NCI-H510A (cell line): Measurements from ENCODE around the gene ADAMTS20.
"Not testable (repeated sequence)": the region's sequence is repeated elsewhere in the genome, so short reads cannot be mapped to it uniquely, and the experiment has no call there.

Source experiments
- DNase-seq: peaks from one replicate; lab custom pipeline; 2025; lab: John Stamatoyannopoulos, UW

The ADAMTS20 gene

GRCh38 chr12:43361031-43361710 lies 190.8 kb downstream of the ADAMTS20 start:
- DNase-seq: no peak

DNA sequence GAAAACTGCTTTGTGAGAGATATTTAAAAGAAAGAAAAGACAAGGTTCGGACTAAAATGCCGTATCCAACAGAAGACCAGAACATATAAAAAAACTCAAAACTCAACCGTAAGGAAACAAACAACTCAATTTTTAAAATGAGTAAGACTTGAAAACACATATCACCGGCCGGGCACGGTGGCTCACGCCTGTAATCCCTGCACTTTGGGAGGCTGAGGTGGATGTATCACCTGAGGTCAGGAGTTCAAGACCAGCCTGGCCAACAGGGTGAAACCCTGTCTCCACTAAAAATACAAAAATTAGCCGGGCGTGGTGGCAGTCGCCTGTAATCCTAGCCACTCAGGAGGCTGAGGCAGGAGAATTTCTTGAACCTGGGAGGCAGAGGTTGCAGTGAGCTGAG lies 192.0 kb downstream of the ADAMTS20 start:
- not testable (repeated sequence) for DNase-seq

DNA sequence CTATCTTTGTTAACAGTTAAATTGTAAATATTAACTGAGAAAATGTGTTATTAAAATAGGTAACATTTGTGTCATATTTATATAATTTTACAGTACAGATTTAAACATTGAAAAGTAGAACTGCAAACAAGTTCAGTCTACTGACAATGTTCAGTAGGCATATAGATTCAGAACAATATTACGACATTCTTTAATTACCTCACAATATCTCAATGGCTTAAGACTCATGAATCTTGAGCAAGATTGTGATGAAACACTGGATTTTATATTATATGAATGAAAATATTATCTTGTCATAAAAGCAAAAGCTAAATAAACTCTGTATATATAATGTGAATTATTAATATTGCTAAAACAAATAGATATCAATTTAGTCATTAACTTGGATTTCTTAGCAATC lies 194.9 kb downstream of the ADAMTS20 start:
- DNase-seq: no peak

- DNase-seq: no peak
Observed at GRCh38 chr12:43352001-43352400, 200.0 kb downstream of the ADAMTS20 start.

- DNase-seq: no peak
Observed at GRCh38 chr12:43349863-43350262, 202.1 kb downstream of the ADAMTS20 start.

DNA sequence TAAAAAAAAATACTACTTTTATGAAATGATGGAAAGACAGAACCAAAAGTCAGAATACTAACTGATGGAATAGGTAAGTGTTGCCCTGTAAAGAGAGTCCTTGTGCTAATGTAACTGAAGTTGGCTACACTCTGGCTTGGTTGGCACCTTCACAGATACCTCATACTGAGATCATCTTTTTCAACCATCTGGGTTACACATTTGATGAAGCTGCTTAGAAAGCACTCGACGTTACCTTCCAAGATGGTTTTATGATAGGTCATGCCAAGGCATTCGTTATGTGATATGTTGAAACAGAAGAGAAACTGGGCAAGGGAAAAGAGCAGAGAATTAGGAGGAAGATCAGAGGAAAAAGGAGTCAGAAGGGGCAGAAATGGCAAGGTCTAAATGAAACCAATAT lies 203.8 kb downstream of the ADAMTS20 start:
- no peak for DNase-seq

GRCh38 chr12:43347026-43347425 lies 205.0 kb downstream of the ADAMTS20 start:
- DNase-seq: no peak

DNA sequence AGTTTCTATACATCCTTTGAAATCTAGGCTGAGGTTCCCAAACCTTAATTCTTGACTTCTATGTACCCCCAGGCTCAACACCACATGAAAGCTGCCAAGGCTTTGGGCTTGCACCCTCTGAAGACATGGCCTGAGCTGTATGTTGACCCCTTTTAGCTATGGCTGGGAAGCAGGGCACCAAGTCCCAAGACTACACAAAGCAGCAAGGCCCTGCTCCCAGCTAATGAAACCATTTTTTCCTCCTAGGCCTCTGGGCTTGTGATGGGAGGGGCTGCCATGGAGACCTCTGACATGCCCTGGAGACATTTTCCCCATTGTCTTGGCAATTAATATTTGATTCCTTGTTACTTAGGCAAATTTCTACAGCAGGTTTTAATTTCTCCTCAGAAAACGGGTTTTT lies 207.0 kb downstream of the ADAMTS20 start:
- no peak for DNase-seq

DNA sequence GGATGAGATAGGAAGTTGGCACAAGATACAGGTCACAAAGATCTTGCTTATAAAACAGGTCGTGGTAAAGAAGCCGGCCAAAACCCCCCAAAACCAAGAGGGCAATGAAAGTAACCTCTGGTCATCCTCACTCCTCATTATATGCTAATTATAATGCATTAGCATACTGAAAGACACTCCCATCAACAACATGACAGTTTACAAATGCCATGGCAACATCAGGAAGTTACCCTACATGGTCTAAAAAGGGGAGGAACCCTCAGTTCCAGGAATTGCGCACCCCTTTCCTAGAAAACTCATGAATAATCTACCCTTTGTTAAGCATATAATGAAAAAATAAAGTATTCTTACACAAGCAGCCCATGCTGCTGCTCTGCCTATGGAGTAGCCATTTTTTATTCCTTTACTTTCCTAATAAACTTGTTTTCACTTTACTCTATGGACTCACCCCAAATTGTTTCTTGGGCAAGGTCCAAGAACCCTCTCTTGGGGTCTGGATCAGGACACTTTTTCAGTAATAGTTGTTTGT lies 210.2 kb downstream of the ADAMTS20 start:
- not testable (repeated sequence) for DNase-seq

GRCh38 chr12:43338848-43339526 lies 213.0 kb downstream of the ADAMTS20 start:
- DNase-seq: no peak

DNA sequence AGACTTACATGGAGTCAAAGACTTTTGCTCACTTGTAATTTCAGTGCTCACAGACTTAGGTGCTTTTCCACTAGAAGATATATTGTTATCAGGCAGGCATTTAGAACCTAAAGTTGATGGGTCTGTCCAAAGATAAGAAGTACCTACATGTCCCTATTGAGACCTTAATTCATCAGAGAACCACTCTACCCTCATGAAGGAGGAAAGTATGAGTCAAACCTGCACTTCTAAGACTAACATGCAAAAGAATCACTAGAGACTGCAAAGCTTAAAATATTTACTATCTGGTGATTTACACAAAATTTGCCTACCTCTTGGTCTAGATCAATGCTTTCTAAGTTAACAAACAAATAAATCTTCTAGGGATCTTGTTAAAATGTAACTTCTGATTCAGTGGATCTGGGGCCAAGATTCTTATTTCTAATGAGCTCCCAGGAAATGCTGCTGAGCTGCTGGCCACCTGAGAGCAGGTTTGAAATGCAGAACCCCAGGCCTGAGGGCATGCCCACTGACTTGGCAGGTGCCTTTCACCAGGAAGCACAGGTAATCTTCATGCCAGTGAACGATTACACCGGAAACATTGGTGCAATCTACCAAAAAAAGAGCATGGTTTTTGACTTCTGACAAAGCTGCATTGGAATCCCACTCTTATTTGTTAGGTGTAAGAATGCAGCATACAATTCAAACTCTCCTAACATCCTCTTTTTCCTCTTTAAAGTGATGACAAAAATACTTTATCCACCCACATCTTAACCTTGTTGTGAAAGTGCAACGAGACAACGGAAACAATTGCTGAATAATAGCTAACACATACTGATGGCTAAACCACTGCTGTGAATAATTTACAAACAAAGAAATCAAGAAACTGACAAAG lies 214.2 kb downstream of the ADAMTS20 start:
- no peak for DNase-seq

DNA sequence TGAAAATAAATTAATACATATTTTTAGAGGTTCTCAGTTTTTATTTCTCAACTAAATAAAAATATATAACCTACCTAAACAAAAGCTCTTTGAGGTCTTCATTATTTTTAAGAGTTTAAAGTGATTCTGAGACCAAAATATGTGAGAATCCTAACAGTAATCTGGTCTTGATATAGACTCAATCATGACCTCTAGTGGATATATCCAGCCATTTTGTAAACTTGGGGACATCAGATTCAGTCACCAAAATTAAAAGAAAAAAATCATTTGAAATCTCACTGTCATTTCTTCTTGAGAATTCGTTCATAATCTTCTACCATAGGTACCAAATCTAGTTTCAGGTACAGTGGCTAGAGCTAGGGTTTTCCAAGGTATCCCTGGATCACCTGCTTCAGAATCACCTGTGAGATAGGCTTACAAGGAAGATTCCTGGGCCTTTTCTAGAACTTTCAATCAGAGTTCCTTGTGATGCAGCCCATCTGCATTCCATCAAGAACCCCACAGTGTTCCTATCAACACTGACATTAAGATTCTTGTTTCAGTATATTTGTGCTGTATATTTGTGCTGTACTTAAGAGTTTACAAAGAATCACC lies 214.9 kb downstream of the ADAMTS20 start:
- no peak for DNase-seq

- DNase-seq: no peak
Observed at GRCh38 chr12:43333644-43334043, 218.4 kb downstream of the ADAMTS20 start.

- DNase-seq: no peak
Observed at GRCh38 chr12:43332977-43333640, 218.9 kb downstream of the ADAMTS20 start.

GRCh38 chr12:43331935-43332334 lies 220.1 kb downstream of the ADAMTS20 start:
- DNase-seq: no peak

DNA sequence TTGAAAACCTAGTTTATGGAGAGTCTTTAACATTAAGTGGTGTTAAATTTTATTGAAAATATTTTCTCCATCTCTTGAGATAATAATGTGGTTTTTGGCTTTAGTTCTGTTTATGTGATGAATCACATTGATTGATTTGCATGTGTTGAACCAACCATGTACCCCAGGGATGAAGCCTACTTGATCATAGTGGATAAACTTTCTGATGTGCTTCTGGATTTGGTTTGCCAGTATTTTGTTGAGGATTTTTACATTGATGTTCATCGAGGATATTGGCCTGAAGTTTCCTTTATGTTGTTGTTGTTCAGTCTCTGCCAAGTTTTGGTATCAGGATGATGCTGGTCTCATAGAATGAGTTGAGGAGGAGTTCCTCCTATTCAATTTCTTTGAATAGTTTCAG lies 222.6 kb downstream of the ADAMTS20 start:
- DNase-seq: no peak

DNA sequence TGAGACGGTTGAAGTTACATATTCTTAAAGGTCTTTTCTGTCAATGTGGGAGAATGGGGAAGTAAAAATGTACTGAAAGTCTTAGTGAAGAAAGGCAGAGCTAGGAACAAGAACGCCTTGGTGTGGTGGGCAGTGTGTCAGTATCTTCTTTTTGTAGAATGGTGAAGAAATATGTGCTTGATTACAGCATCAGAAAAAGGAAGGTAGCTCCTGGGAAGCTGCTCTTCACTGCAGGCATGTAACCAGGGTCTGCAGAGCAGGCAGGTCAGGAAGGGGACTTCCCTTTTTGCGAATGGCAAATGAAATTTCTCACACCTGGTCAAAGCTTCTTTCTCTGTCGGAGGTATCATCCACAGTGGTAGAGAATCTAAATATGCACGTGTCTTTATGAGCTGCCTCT lies 226.2 kb downstream of the ADAMTS20 start:
- DNase-seq: no peak

DNA sequence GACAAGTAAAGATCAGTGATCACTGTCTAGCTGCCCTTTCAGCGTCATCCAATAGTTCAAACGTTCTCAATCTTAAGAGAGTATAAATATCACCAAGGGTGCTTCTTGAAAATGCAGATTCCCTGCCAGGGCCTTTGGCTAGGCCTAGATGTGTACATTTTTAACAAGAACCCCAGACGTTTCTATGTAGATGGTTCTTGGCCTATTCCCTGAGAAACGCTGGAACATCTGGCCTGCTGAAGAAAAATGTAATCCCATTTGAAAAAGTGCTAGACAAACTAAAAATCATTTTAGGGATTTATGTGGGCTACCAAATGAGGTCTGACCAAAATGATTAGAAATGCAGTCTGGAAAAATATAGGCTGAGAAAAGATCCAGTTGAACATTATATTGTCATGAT lies 231.7 kb downstream of the ADAMTS20 start:
- DNase-seq: no peak

- no peak for DNase-seq
Observed at GRCh38 chr12:43318021-43318420, 234.0 kb downstream of the ADAMTS20 start.

- DNase-seq: no peak
Observed at GRCh38 chr12:43317156-43317555, 234.8 kb downstream of the ADAMTS20 start.

- DNase-seq: no peak
Observed at GRCh38 chr12:43316520-43316919, 235.5 kb downstream of the ADAMTS20 start.

DNA sequence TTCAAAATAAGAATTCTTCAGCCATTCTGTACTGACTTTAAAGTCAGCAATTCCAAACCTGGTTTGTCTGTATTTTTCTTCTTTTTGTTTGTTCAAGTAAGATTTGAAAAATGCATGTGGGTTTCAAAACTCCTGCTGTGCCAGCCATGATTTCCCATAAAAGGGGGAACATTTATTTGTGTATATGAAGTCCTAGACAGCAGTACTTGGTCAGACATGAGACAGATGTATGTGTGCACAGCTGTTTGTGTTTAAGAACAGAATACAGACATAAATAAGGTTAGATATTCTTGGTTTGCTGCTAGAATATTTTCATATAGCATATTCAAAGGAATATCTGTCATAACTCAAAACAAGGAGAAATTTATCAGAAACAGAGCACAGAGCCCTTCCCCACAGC lies 236.0 kb downstream of the ADAMTS20 start:
- no peak for DNase-seq
